Measurements from ENCODE around the gene HTR4.

Gene HTR4

GRCh38 chr5:148514344-148514743, 140.0 kb downstream of the HTR4 start:
- Histone ChIP-seq H3K36me3 (ENCODE audit: control insufficient read depth in 2 of 2, insufficient read depth in 2 of 2, low read length in 2 of 2) (no peaks in the 10 kb centered on the region), H3K27ac (ENCODE audit: low read depth in 2 of 2, low read length in 2 of 2) (no peak overlapping the region), H3K4me1 (ENCODE audit: control insufficient read depth in 2 of 2, insufficient read depth in 2 of 2, low read length in 2 of 2) (no peaks in the 10 kb centered on the region), H3K27me3 (ENCODE audit: control insufficient read depth in 2 of 2, insufficient read depth in 2 of 2, low read length in 2 of 2) (no peaks in the 10 kb centered on the region), H3K4me3 (ENCODE audit: low read length in 2 of 2) (no peak overlapping the region), H3K9me3 (ENCODE audit: control insufficient read depth in 2 of 2, low read length in 2 of 2) (no peaks in the 10 kb centered on the region), H3K9ac (ENCODE audit: low read depth in 1 of 2, low read length in 2 of 2) (no peak overlapping the region)

DNA sequence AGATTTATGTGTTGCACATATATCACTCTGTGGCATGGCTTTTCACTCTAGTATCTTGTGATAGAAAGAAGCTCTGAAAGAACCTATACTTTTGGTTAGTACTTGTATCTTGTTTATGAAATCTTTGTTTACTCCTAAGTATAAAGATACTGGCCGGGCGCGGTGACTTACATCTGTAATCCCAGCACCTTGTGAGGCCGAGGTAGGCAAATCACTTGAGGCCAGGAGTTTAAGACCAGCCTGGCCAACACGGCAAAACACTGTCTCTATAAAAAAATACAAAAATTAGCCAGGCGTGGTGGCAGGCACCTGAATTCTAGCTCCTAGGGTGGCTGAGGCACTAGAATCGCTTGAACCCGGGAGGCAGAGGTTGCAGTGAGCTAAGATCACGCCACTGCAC, 141.8 kb downstream of the HTR4 start:
- no peaks in the 10 kb centered on the region for H3K4me1 ChIP-seq (ENCODE audit: control insufficient read depth in 2 of 2, insufficient read depth in 2 of 2, low read length in 2 of 2)
- H3K27me3 ChIP-seq (ENCODE audit: control insufficient read depth in 2 of 2, insufficient read depth in 2 of 2, low read length in 2 of 2) = no peaks in the 10 kb centered on the region
- no peaks in the 10 kb centered on the region for H3K9me3 ChIP-seq (ENCODE audit: control insufficient read depth in 2 of 2, low read length in 2 of 2)
- H3K9ac ChIP-seq (ENCODE audit: low read depth in 1 of 2, low read length in 2 of 2) = no peak overlapping the region
- H3K4me3 ChIP-seq (ENCODE audit: low read length in 2 of 2) = no peak overlapping the region
- H3K36me3 ChIP-seq (ENCODE audit: control insufficient read depth in 2 of 2, insufficient read depth in 2 of 2, low read length in 2 of 2) = no peaks in the 10 kb centered on the region
- no peak overlapping the region for H3K27ac ChIP-seq (ENCODE audit: low read depth in 2 of 2, low read length in 2 of 2)

- no peaks in the 10 kb centered on the region for H3K27me3 ChIP-seq (ENCODE audit: control insufficient read depth in 2 of 2, insufficient read depth in 2 of 2, low read length in 2 of 2)
- H3K9me3 ChIP-seq (ENCODE audit: control insufficient read depth in 2 of 2, low read length in 2 of 2) = no peaks in the 10 kb centered on the region
- H3K27ac ChIP-seq (ENCODE audit: low read depth in 2 of 2, low read length in 2 of 2) = no peak overlapping the region
These were observed 142.4 kb downstream of the HTR4 start for GRCh38 chr5:148511810-148512347.

DNA sequence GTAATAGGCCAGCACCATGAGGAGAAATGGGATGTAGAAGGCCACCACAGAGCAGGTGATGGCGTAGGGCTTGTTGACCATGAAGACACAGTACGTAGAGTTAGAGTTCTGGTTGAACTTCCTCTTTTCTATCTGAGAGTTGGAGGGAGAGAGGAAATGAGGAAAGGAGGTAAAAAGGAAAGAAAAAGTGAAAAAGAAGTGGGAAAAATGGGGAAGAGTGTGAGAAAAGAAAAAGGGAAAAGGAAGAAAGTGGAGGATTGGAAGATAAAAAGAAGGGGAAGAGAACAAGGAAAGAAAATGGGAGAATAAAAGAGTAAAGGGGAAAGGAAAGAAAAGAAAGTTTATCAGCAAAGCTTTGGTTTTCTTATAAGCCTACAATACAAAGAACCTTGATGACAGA, 144.4 kb downstream of the HTR4 start:
- H3K27me3 ChIP-seq (ENCODE audit: control insufficient read depth in 2 of 2, insufficient read depth in 2 of 2, low read length in 2 of 2) = no peaks in the 10 kb centered on the region
- no peak overlapping the region for H3K4me3 ChIP-seq (ENCODE audit: low read length in 2 of 2)
- no peaks in the 10 kb centered on the region for H3K36me3 ChIP-seq (ENCODE audit: control insufficient read depth in 2 of 2, insufficient read depth in 2 of 2, low read length in 2 of 2)
- no peak overlapping the region for H3K27ac ChIP-seq (ENCODE audit: low read depth in 2 of 2, low read length in 2 of 2)
- no peaks in the 10 kb centered on the region for H3K4me1 ChIP-seq (ENCODE audit: control insufficient read depth in 2 of 2, insufficient read depth in 2 of 2, low read length in 2 of 2)
- H3K9ac ChIP-seq (ENCODE audit: low read depth in 1 of 2, low read length in 2 of 2) = no peak overlapping the region
- no peaks in the 10 kb centered on the region for H3K9me3 ChIP-seq (ENCODE audit: control insufficient read depth in 2 of 2, low read length in 2 of 2)

More at GRCh38 chr5:148511810-148512347, 142.4 kb downstream of the HTR4 start:
- no peaks in the 10 kb centered on the region for H3K36me3 ChIP-seq (ENCODE audit: control insufficient read depth in 2 of 2, insufficient read depth in 2 of 2, low read length in 2 of 2)
- H3K4me3 ChIP-seq (ENCODE audit: low read length in 2 of 2) = no peak overlapping the region
- no peak overlapping the region for H3K9ac ChIP-seq (ENCODE audit: low read depth in 1 of 2, low read length in 2 of 2)
- no peaks in the 10 kb centered on the region for H3K4me1 ChIP-seq (ENCODE audit: control insufficient read depth in 2 of 2, insufficient read depth in 2 of 2, low read length in 2 of 2)

DNA sequence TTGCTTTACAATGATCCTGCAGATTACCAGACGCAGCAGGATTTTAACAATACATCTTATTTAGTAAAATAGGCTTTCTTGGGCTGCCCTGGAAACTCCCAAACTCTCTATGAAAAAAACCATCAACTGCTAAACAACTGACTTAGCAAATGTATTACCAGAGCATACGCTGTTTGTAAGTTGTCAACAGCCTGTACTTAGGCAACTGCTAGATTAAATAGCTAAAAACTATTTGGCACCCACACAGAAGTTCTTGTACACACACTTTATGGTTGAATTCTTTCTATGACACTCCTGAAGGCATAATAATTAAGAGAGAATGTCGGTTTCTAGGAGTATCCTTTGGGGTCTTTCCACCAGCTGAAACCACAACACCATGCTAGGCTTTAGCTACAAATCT, 146.7 kb downstream of the HTR4 start:
- Histone ChIP-seq H3K9ac (ENCODE audit: low read depth in 1 of 2, low read length in 2 of 2) (no peak overlapping the region), H3K27me3 (ENCODE audit: control insufficient read depth in 2 of 2, insufficient read depth in 2 of 2, low read length in 2 of 2) (no peaks in the 10 kb centered on the region), H3K27ac (ENCODE audit: low read depth in 2 of 2, low read length in 2 of 2) (no peak overlapping the region), H3K36me3 (ENCODE audit: control insufficient read depth in 2 of 2, insufficient read depth in 2 of 2, low read length in 2 of 2) (no peaks in the 10 kb centered on the region), H3K4me3 (ENCODE audit: low read length in 2 of 2) (no peak overlapping the region), H3K9me3 (ENCODE audit: control insufficient read depth in 2 of 2, low read length in 2 of 2) (no peaks in the 10 kb centered on the region), H3K4me1 (ENCODE audit: control insufficient read depth in 2 of 2, insufficient read depth in 2 of 2, low read length in 2 of 2) (no peaks in the 10 kb centered on the region)

DNA sequence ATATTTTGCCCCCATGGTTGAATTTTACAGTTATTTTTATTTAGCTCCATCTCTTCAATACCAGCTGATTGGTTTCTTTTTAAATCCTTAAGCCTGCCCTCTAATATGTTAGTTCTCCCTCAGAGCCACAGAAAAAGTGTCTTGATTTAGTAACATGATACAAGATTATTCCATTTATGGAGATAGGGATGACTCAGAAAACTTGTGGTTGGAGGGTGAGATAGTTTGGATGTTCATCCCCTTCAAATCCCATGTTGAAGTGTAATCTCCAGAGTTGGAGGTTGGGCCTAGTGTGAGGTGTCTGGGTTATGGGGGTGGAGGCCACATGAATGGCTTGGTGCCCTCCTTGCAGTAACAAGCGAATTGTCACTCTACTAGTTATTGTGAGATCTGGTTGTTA, 154.9 kb downstream of the HTR4 start:
- H3K27ac ChIP-seq (ENCODE audit: low read depth in 2 of 2, low read length in 2 of 2) = no peak overlapping the region
- H3K9ac ChIP-seq (ENCODE audit: low read depth in 1 of 2, low read length in 2 of 2) = no peak overlapping the region
- no peak overlapping the region for H3K4me3 ChIP-seq (ENCODE audit: low read length in 2 of 2)
- H3K4me1 ChIP-seq (ENCODE audit: control insufficient read depth in 2 of 2, insufficient read depth in 2 of 2, low read length in 2 of 2) = no peaks in the 10 kb centered on the region
- H3K9me3 ChIP-seq (ENCODE audit: control insufficient read depth in 2 of 2, low read length in 2 of 2) = no peaks in the 10 kb centered on the region
- H3K27me3 ChIP-seq (ENCODE audit: control insufficient read depth in 2 of 2, insufficient read depth in 2 of 2, low read length in 2 of 2) = no peaks in the 10 kb centered on the region
- H3K36me3 ChIP-seq (ENCODE audit: control insufficient read depth in 2 of 2, insufficient read depth in 2 of 2, low read length in 2 of 2) = no peaks in the 10 kb centered on the region

DNA sequence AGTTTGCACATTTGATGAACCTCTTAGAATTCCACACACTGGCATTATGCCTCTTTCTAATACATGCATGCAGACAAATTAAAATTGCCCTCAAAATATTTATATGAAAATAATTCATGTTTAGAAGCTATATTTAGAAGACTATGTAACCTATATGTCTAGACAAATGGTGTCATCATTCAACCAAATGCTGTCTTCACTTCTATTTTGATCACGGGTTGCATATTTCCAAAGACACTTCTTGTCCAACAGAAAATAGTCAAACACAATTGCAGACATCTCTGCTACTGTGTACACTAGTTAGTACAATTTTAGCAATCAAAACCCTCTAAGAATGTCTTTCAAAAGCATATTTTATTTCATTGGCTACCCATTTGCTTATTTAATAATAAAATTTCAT, 156.6 kb downstream of the HTR4 start:
- no peaks in the 10 kb centered on the region for H3K9me3 ChIP-seq (ENCODE audit: control insufficient read depth in 2 of 2, low read length in 2 of 2)
- H3K4me3 ChIP-seq (ENCODE audit: low read length in 2 of 2) = no peak overlapping the region
- no peak overlapping the region for H3K9ac ChIP-seq (ENCODE audit: low read depth in 1 of 2, low read length in 2 of 2)

DNA sequence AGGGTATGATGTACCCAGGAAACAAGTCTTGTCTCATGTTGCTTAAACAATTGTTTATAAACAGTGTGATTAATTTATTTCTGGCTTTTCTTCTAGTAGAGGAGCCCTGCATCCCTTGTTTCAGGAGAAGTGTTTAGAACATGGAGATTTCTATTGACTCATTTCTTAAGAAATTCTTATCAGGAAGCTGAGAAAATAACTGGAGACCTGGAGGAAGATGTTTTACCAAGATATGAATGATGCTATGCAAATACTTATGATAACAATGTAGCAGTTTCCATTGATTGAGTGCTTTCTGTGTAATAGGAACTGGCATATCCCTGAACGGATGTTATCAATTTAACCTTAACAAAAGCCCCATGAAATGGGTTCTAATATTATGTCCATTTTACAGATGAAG, 162.0 kb downstream of the HTR4 start:
- H3K27ac ChIP-seq (ENCODE audit: low read depth in 2 of 2, low read length in 2 of 2) = no peak overlapping the region
- no peaks in the 10 kb centered on the region for H3K4me1 ChIP-seq (ENCODE audit: control insufficient read depth in 2 of 2, insufficient read depth in 2 of 2, low read length in 2 of 2)
- no peaks in the 10 kb centered on the region for H3K36me3 ChIP-seq (ENCODE audit: control insufficient read depth in 2 of 2, insufficient read depth in 2 of 2, low read length in 2 of 2)
- H3K4me3 ChIP-seq (ENCODE audit: low read length in 2 of 2) = no peak overlapping the region
- no peak overlapping the region for H3K9ac ChIP-seq (ENCODE audit: low read depth in 1 of 2, low read length in 2 of 2)
- no peaks in the 10 kb centered on the region for H3K9me3 ChIP-seq (ENCODE audit: control insufficient read depth in 2 of 2, low read length in 2 of 2)
- H3K27me3 ChIP-seq (ENCODE audit: control insufficient read depth in 2 of 2, insufficient read depth in 2 of 2, low read length in 2 of 2) = peaks cover 0 to 2% of the 10 kb centered on the region in 2 donors

More for the DNA sequence above, 156.6 kb downstream of the HTR4 start:
- no peaks in the 10 kb centered on the region for H3K36me3 ChIP-seq (ENCODE audit: control insufficient read depth in 2 of 2, insufficient read depth in 2 of 2, low read length in 2 of 2)
- no peaks in the 10 kb centered on the region for H3K27me3 ChIP-seq (ENCODE audit: control insufficient read depth in 2 of 2, insufficient read depth in 2 of 2, low read length in 2 of 2)
- no peak overlapping the region for H3K27ac ChIP-seq (ENCODE audit: low read depth in 2 of 2, low read length in 2 of 2)
- H3K4me1 ChIP-seq (ENCODE audit: control insufficient read depth in 2 of 2, insufficient read depth in 2 of 2, low read length in 2 of 2) = no peaks in the 10 kb centered on the region

DNA sequence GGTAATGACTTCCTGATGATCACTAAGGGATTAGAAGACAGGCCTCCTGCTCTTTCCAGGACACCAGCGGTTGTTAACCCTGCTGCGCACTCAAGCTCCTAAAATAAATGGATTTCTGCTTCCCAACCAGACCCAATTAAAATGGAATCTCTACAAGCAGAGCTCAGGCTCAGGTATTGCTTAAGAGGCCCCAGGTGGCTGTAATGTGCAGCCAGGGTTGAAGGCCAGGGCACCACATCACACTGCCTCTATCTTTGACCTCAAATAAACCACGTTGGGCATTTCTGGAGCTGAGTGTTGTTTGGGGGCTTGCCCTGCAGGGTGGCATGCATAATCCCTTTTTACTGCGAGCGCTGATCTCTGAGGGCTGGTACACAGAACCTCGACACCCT, 162.5 kb downstream of the HTR4 start:
- peaks cover 0 to 2% of the 10 kb centered on the region in 2 donors for H3K27me3 ChIP-seq (ENCODE audit: control insufficient read depth in 2 of 2, insufficient read depth in 2 of 2, low read length in 2 of 2)
- H3K9me3 ChIP-seq (ENCODE audit: control insufficient read depth in 2 of 2, low read length in 2 of 2) = no peaks in the 10 kb centered on the region
- H3K27ac ChIP-seq (ENCODE audit: low read depth in 2 of 2, low read length in 2 of 2) = no peak overlapping the region
- no peak overlapping the region for H3K9ac ChIP-seq (ENCODE audit: low read depth in 1 of 2, low read length in 2 of 2)
- H3K36me3 ChIP-seq (ENCODE audit: control insufficient read depth in 2 of 2, insufficient read depth in 2 of 2, low read length in 2 of 2) = no peaks in the 10 kb centered on the region
- no peak overlapping the region for H3K4me3 ChIP-seq (ENCODE audit: low read length in 2 of 2)
- no peaks in the 10 kb centered on the region for H3K4me1 ChIP-seq (ENCODE audit: control insufficient read depth in 2 of 2, insufficient read depth in 2 of 2, low read length in 2 of 2)

- H3K27ac ChIP-seq (ENCODE audit: low read depth in 2 of 2, low read length in 2 of 2) = no peak overlapping the region
These were observed 163.1 kb downstream of the HTR4 start for GRCh38 chr5:148491015-148491792.

More at GRCh38 chr5:148491015-148491792, 163.1 kb downstream of the HTR4 start:
- Histone ChIP-seq H3K4me1 (ENCODE audit: control insufficient read depth in 2 of 2, insufficient read depth in 2 of 2, low read length in 2 of 2) (no peaks in the 10 kb centered on the region), H3K36me3 (ENCODE audit: control insufficient read depth in 2 of 2, insufficient read depth in 2 of 2, low read length in 2 of 2) (no peaks in the 10 kb centered on the region), H3K9me3 (ENCODE audit: control insufficient read depth in 2 of 2, low read length in 2 of 2) (no peaks in the 10 kb centered on the region), H3K4me3 (ENCODE audit: low read length in 2 of 2) (no peak overlapping the region), H3K9ac (ENCODE audit: low read depth in 1 of 2, low read length in 2 of 2) (no peak overlapping the region), H3K27me3 (ENCODE audit: control insufficient read depth in 2 of 2, insufficient read depth in 2 of 2, low read length in 2 of 2) (peaks cover 0 to 2% of the 10 kb centered on the region in 2 donors)

Data from mucosa of rectum (tissue), 2 donors.